GM23338 (cell line): ENCODE measurements around the gene SSR3. TPM values are rescaled to one million over a fixed set of nuclear protein-coding genes. Genes with fewer than 3 reads are reported as not detected.

Experiments used
- ATAC-seq: fragments of 200-7000 bp; cut with Tn5 transposase; 3 replicates; pipeline ENCODE4 v1.9.1; 2020
- DNase-seq: peaks from one replicate; pipeline ENCODE4 v3.0.0-alpha.2; 2015; ENCODE audit warnings: low spot score
- H2AFZ ChIP-seq: fragments of 200-600 bp; sonication (generic); 2 replicates; pipeline ENCODE4 v1.8.0; 2016; ENCODE audit warnings: antibody characterized with exemption, mild to moderate bottlenecking, moderate library complexity
- H3F3A ChIP-seq: fragments of 200-600 bp; sonication (generic); replicated peaks from 2 replicates; pipeline ENCODE4 v1.8.0; 2017; ENCODE audit warnings: antibody characterized with exemption, mixed run types, low read depth
- H3K27ac ChIP-seq: fragments of 200-600 bp; sonication (generic); 2 replicates; pipeline ENCODE4 v1.6.1; 2016; ENCODE audit warnings: low read depth
- H3K27me3 ChIP-seq: fragments of 200-600 bp; sonication (generic); 2 replicates; pipeline ENCODE4 v1.8.0; 2016; ENCODE audit warnings: mild to moderate bottlenecking, mixed run types, moderate library complexity; ENCODE audit not compliant: insufficient read depth
- H3K36me3 ChIP-seq: fragments of 200-600 bp; sonication (generic); 2 replicates; pipeline ENCODE4 v1.8.0; 2016; ENCODE audit warnings: mild to moderate bottlenecking; ENCODE audit not compliant: insufficient read depth
- H3K4me1 ChIP-seq: fragments of 200-600 bp; sonication (generic); 2 replicates; pipeline ENCODE4 v1.8.0; 2016; ENCODE audit warnings: mild to moderate bottlenecking, moderate library complexity; ENCODE audit not compliant: insufficient read depth
- H3K4me2 ChIP-seq: fragments of 200-600 bp; sonication (generic); 2 replicates; pipeline ENCODE4 v1.7.1; 2017; ENCODE audit warnings: mixed run types
- H3K4me3 ChIP-seq: fragments of 200-600 bp; sonication (generic); 2 replicates; pipeline ENCODE4 v1.6.1; 2016; ENCODE audit warnings: mixed run types
- H3K79me2 ChIP-seq: fragments of 200-600 bp; sonication (generic); replicated peaks from 2 replicates; pipeline ENCODE4 v1.8.0; 2017; ENCODE audit warnings: mild to moderate bottlenecking; ENCODE audit not compliant: insufficient read depth
- H3K9me2 ChIP-seq: fragments of 200-600 bp; sonication (generic); 2 replicates; pipeline ENCODE4 v1.8.0; 2017; ENCODE audit not compliant: insufficient read depth
- H4K20me1 ChIP-seq: fragments of 200-600 bp; sonication (generic); replicated peaks from 2 replicates; pipeline ENCODE4 v1.8.0; 2017; ENCODE audit warnings: mild to moderate bottlenecking; ENCODE audit not compliant: insufficient read depth
- H3K27ac Mint-ChIP-seq: 2 replicates; pipeline ENCODE4 v1.8.0; 2020; ENCODE audit warnings: inconsistent platforms, mild to moderate bottlenecking, moderate library complexity, mixed read lengths
- H3K27me3 Mint-ChIP-seq: 3 replicates; pipeline ENCODE4 v1.8.0; 2022; ENCODE audit warnings: low read depth, mild to moderate bottlenecking, moderate library complexity, mixed read lengths, inconsistent platforms; ENCODE audit not compliant: insufficient read depth, poor library complexity
- H3K36me3 Mint-ChIP-seq: 3 replicates; pipeline ENCODE4 v1.8.0; 2021; ENCODE audit warnings: low read depth, mild to moderate bottlenecking, inconsistent platforms, moderate library complexity, mixed read lengths
- H3K4me1 Mint-ChIP-seq: 3 replicates; pipeline ENCODE4 v1.8.0; 2020; ENCODE audit warnings: mild to moderate bottlenecking, inconsistent platforms, mixed read lengths
- H3K4me3 Mint-ChIP-seq: 3 replicates; pipeline ENCODE4 v1.8.0; 2021; ENCODE audit warnings: moderate library complexity, mild to moderate bottlenecking, inconsistent platforms, mixed read lengths
- H3K9me3 Mint-ChIP-seq: 3 replicates; pipeline ENCODE4 v1.8.0; 2020; ENCODE audit warnings: moderate library complexity, mild to moderate bottlenecking, inconsistent platforms, mixed read lengths
- JUNB ChIP-seq: IDR thresholded peaks from one replicate; pipeline ENCODE4 v1.6.1; 2016; ENCODE audit warnings: antibody characterized with exemption; ENCODE audit not compliant: unreplicated experiment
- REST ChIP-seq: IDR thresholded peaks from one replicate; pipeline ENCODE4 v1.6.1; 2018; ENCODE audit warnings: antibody characterized with exemption; ENCODE audit not compliant: unreplicated experiment
- ZNF331 ChIP-seq: fragments of 250-450 bp; sonication (Bioruptor Pico); IDR thresholded peaks from 2 replicates; pipeline ENCODE4 v1.5.0; 2020; ENCODE audit warnings: low read depth, mild to moderate bottlenecking, moderate library complexity
- ZNF462 ChIP-seq: fragments of 250-450 bp; sonication (Bioruptor Pico); IDR thresholded peaks from 2 replicates; pipeline ENCODE4 v1.5.0; 2020; ENCODE audit warnings: mild to moderate bottlenecking, moderate library complexity
- polyA plus RNA-seq: library from polyadenylated mRNA; unstranded; fragments of >200 nt; fragmentation: Nextera tagmentation; extraction: Ambion mirVana; gene quantifications from 2 replicates; pipeline ENCODE4 v1.2.1, GENCODE V29; 2016
- total RNA-seq: library from RNA; depleted of rRNA; stranded (reverse); fragments of >200 nt; shearing (Covaris generic); gene quantifications from 2 replicates; pipeline ENCODE4 v1.2.3, GENCODE V29; 2014

The SSR3 gene
- total and polyA plus RNA-seq, 2 experiments from 2014 or later = 143 to 173 TPM

- TF ChIP-seq ZNF462 (CRISPR knock-in tag) = no peak
These were observed 49.2 kb upstream of the SSR3 start (continued) for GRCh38 chr3:156604064-156604641.

- no peak overlapping the region for H3K4me3 Mint-ChIP-seq
- no peaks in the 10 kb centered on the region for H3K9me3 Mint-ChIP-seq
- H3K27me3 Mint-ChIP-seq = peaks cover 8% of the 10 kb centered on the region
- no peaks in the 10 kb centered on the region for H3K79me2 ChIP-seq
- H2AFZ ChIP-seq = no peak overlapping the region
- peaks cover 14% of the 10 kb centered on the region for H3K27me3 ChIP-seq
- H4K20me1 ChIP-seq = no peaks in the 10 kb centered on the region
- H3K36me3 Mint-ChIP-seq = no peaks in the 10 kb centered on the region
- H3K4me1 Mint-ChIP-seq = peaks cover 25% of the 10 kb centered on the region
- H3K9me2 ChIP-seq = no peaks in the 10 kb centered on the region
- H3K36me3 ChIP-seq = no peaks in the 10 kb centered on the region
- ATAC-seq (no peak), DNase-seq (no peak)
- no peaks in the 10 kb centered on the region for H3F3A ChIP-seq
- no peak overlapping the region for H3K4me2 ChIP-seq
- H3K27ac ChIP-seq = no peak overlapping the region
- H3K4me1 ChIP-seq = peaks cover 13% of the 10 kb centered on the region
- H3K27ac Mint-ChIP-seq = no peak overlapping the region
- H3K4me3 ChIP-seq = no peak overlapping the region
- TF ChIP-seq ZNF462 (CRISPR knock-in tag) = no peak
- no peak for TF ChIP-seq REST
- TF ChIP-seq JUNB = no peak
- TF ChIP-seq ZNF331 (CRISPR knock-in tag) = no peak
These were observed 48.6 kb upstream of the SSR3 start for GRCh38 chr3:156603379-156604017.
